Stimulated activated CD8-positive, alpha-beta memory T cell treated with anti-CD3 and anti-CD28 coated beads, Interleukin-7, amount 100 ng/mL, for 1 hour (primary cell): ENCODE results near the gene CCDC175.

Experiments
- DNase-seq, 2 donors: peaks; one replicate each; pipeline ENCODE4 v3.0.0-alpha.2; 2020; ENCODE audit warnings: low read depth in 2 of 2

The CCDC175 gene

DNA sequence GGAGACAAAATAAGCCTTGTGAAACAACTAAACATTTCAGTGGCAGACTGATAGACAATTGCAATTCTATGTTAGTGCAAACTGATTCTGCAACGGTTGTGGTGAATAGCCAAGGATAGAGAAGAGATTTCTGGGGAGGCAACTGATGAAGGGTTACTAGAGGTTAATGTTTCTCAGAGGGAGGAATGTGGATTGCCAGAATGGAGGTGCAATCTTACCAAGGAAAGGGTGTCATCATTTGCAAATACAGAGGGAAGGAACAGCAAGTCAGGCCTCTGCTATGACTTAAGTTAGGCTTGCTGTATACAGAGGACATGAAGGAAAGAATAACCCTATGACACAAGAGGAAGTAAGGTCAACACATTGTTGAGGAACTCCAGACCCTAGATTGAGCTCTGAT, 35.8 kb downstream of the CCDC175 start:
- DNase-seq = no peak

DNA sequence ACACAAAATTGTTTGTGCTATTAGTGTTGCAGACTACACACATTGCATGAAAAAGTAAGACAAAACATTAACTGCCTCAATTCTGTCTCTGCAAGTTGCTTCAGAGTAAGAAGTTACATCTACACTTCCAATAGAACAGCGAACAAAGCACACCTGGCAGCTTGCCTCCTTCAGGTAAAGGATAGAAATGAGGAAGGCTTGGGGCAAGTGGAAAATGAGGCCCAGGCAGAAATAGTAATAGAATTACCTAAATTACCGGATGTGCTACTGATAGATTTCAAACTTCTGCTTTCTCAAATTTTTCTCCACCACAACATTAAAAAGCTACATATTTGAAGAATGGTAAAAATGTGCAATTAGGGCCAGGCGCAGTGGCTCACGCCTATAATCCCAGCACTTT, 37.7 kb downstream of the CCDC175 start:
- DNase-seq = no peak

DNA sequence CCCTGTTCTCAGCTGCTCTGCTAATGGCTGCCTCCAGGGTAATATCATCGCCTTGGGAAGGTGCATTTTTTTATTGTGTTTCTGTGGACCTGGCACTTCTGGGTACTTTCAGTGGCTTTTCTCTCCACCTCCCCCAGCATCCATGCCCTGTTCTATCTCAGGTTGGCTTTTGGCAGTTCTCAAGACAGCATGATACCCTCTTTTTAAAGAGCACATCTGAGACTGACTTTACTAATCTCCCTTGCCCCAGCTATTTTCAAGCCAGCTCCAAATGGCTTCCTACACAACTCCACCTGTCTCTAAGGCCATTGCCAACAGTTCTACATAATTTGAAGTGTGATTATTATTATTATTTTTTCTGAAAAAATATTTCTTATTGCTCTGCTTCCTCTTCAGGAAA, 39.1 kb downstream of the CCDC175 start:
- DNase-seq = no peak

DNA sequence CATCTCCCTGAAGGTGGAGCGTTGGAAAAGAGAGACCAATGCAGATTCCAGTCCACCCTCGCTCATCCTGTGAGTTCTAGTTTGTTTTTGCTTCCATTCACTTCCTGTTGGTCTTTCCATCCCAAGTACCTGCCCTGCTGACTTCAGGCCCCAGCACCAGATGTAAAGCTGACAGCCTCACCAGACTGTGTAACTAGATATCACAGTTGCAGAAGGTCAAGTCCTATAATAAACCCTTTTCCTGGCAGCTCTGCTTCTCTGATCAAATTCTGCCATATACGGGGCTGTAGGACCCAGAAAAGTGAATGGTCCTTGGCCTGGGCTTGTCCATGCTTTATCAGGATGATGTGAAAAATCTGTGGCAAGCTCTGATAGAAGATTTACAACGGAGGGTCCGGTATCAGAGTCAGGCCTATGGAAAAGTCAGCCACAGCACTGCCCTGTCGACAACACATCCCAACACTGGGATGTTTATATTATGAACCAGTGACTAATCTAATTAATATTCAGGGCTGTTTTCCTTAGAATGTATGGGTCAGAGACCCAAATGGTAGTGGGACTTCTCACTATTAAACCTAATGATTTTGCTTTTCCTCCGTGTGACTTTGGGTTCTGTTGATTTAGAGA, 42.1 kb downstream of the CCDC175 start:
- DNase-seq = no peak

DNA sequence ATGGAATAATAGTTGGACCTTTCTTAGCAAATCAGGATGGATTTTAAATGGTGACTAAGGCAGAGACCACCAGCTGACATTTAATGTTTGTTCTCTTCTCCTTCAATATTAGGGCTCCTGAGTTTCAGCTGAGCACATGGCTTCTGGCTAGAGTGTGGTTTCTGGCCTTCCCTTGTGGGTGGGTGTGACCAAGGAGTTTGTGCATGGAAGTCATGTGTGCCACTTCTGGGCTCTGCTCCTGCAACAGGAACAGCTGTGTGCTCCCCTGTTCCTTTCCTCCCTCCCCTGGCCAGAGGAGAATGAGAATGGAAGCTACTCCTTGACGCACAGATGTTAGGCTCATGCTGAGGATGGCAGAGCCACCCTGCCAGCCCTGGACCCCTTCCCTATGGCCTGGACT, 44.2 kb downstream of the CCDC175 start:
- no peak for DNase-seq

DNA sequence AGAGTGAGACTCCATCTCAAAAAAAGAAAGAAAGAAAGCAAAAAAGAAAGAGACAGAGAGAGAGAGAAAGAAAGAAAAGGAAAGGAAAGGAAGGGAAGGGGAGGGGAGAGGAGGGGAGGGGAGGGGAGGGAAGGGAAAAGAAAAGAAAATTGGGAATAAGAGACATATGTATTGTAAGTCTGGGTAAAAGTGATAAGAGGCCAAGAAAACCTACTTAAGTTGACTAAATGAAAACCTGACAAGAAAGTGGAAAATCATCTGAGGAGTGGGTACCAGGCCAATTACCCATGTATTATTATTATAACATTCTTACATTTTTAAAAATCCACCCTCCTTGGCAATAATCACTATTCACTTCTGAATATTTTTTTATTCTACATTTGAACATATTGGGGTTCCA, 46.3 kb downstream of the CCDC175 start:
- no peak for DNase-seq

DNA sequence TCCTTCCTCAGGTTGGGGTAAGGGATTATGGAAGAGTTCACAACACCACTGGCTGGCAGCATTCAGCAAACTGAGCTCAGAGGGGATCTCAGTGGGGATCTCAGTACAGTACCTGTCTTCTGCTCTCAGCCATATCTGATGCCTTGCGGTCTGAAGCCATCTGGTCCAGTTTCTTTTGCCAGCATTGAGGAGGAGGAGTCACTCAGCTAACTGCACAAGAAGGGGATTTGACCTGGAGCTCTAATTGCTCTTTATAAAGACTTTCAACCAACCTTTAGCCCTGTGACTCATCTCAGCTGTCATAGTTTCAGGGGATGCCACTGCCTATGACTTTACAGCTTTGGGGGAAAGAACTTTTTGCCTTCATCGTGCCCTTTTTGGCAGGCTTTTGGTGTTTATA, 47.4 kb downstream of the CCDC175 start:
- DNase-seq = no peak

DNA sequence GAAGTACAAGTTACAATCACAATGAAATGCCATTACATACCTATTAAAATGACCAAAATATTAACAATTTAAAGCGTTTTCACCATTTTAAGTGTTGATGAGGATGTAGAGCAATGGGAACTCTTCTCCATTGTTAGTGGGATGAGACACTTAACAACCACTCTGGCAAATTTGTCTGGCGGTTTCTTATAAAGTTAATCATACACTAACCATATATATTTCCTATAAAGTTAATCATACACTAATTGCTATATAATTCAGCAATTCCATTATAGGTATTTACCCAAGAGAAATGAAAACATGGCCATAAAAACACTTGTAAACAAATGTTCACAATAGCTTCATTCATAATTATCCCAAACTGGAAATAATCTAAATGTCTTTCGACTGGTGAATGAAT, 56.4 kb downstream of the CCDC175 start:
- DNase-seq = no peak

DNA sequence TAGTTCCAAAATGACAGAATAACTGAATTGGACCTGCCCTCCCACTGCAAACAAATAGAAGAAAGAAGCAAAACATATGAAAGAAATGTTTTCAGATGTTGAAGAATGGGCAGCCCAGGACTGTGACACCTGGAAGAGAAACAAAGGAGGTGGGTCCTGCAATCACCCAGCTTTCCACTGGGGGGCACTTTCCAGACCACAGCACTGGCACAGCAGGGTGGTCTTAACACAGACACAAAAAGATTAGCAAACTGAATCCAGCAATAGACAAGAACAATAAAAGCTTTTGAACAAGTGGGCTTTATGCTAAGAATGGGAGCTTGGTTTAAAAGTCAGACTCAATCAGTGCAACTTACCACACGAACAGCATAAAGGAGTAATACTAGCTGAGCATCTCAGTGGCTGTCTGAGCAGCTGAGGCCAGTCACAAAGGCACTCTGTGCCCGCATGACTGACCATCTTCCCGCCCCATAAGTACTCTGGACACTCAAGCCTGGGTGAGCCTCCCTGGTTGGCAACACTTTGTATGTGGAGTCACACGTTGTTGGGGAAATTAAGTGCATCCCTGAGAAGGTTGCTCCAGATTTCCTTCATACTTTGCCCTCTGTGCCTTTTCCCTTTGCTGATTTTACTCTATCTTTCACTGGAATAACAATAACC, 64.6 kb downstream of the CCDC175 start:
- no peak for DNase-seq

DNA sequence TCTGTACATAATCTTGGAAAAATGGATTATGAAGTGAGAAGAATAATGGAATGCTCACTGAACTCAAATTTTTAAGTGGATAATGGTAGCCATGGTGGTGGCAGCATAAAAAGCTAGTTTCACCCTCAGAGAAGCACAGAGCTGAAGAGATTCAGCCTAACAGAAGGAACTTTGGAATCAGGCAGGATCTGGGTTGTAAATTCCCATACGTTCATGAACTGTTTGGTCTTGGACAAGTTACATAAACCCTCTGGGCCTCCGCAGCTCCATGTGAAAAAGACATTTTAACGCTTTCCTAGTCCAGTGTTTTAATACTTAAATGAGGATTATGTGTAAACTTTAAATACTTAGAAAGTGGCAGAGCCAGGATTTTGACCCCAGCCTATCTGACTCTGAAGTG, 65.6 kb downstream of the CCDC175 start:
- no peak for DNase-seq

DNA sequence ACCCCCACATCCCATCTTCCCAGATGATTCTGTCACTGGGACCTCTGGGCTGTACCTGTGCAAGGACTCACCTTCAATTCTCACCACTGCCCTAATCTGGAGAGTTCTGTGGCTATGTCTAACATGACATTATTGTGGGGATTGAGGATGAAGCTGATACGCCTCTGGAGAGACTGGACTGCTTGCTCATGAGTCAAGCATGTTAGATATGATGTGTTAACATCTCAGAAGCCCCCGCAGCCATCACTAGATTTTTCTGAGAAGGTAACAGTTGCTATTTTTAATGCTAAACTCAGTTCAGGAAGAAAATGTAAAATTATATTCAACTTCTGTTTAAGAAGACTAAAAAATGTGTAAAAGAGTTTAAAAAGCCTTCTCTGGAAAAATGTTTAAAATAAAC, 66.6 kb downstream of the CCDC175 start:
- DNase-seq = no peak

DNA sequence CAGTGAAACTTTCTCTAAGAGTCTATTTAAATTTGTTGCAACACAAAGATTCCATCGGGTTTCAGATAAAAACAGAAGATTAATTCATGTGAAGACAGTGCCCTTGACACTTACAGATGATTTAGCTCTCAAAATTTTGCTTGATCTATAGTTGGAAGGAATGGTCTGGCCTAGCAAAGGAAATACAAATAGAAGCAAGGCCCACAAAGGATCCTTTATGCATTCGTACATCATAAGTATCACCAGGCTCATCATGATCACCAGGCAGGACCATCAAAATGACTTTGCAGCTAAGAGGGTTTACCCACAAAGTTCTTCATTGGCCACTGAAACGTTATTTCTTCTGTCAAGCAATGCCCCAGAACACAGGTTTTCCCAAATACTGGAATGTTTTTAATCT, 67.5 kb downstream of the CCDC175 start:
- DNase-seq = no peak

DNA sequence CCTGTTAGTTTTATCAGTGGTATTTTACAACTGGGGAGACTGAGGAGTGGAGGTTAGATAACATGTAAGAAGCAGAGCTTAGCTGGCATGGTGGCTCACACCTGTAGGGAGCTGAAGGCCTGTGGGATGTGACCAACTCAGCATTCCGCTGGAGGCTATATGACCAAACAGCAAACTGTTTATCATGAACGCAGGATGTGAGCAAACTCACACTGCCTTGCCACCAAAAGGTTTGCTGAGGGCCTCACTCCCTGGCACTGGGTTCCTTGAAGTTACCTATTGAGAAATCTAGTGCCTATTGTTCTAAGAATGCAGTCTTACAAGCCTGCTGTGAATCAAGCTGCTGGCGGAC, 68.9 kb downstream of the CCDC175 start:
- DNase-seq = no peak

DNA sequence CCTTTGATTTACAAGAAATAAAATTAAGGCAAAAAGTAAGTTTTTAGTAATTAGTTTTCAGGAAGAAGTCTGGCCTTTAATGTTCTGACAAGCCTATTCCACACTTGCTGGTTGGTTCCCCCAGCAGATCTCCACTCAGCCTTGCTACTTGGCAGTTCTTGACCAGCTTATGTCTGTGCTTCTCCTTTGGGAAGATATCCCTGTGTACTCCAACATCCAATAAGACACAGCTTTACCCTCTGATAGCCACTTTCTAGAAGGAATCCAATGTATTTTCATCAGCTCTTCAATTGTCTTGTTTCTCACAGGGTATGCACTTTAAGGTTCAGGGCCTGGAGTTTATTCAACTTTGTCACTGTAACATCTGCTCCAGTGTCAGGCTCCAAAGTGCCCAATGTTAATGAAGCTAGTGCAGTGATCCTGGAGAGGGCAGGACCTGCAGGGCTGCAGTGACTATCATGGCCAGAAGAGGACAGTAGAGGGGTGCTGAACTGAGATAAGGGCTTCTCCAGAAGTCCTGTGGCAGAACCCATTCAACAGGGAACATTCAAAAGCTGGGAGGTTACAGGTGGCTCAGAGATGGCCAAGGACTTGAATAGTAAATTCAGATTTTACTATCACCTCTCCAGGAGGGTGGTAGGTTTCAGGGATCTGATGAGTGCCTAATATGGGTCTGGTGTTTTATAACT, 69.4 kb downstream of the CCDC175 start:
- DNase-seq = peak in 1 of 2 donors; percentile 12

DNA sequence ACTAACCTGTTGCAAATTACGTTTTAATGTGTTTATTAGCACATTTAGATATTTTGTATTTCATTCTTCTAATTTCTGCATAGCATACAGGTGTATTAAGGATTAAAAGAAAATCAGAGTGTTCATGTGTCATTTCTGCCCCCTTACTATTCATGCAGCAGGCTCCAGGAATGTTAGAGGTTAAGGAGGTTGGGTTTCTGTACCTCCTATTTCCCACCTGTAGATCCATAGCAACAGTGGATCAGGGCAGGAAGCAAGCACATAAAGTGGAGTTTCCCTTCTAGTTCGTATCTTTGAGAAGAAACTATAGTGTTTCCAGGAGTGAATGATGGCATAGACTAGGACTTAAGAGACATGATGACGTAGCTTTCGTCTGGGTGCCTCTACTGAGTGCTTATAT, 73.4 kb downstream of the CCDC175 start:
- no peak for DNase-seq

DNA sequence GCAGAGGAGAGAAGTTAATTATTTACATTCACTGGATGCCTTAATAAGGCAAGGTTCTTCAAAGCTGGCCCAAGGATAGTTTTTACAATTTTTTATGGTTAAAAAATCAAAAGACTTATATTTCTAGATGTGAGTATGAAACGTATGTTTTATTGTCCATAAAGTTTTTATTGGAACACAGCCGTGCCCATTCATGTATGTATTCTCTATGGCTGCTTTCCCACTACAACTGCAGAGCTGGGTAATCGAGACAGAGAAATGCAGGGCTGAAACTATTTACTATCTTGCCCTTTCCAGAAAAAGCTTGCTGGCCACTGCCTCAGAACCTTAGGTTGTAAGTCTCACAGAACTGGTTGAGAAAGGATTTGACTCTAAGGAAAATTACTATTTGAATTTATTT, 75.9 kb downstream of the CCDC175 start:
- DNase-seq = no peak

DNA sequence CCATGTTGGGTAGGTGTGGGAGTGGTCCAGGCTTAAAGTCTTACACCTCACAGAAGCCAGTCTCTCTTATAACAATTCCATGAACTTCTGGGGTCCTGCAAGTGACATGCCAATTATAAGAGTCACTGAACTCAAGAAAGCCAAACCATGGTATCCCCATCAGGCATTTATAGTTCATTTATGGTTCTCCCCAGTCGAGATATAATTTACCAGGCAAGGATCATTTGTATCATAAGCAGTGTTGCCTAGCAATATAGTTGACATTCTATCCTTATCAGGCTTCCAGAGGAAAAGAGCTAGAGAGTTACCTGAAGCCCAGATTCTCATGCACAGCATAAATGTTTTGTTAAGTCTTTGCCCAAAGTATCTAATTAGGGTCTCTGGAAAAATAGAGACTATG, 84.2 kb downstream of the CCDC175 start:
- DNase-seq = no peak

DNA sequence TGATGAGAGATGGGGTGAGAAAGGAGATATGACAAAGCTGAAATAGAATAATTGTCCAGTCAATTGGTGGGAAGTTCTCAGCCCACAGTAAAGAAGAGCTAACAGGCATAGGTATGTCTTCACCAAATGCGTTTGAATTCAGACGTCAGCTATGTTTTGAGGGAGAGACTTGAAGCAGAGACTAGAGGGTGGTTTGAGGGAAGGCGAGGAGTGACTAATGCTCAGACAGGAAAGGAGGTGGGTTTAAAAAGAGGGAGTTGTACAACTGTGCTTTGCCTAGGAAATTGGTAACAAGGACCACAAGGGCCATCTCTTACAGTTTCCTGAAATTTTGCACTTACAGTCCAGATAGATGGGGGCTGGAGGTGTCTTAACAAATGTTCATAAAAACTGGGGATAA, 85.9 kb downstream of the CCDC175 start:
- DNase-seq = no peak

DNA sequence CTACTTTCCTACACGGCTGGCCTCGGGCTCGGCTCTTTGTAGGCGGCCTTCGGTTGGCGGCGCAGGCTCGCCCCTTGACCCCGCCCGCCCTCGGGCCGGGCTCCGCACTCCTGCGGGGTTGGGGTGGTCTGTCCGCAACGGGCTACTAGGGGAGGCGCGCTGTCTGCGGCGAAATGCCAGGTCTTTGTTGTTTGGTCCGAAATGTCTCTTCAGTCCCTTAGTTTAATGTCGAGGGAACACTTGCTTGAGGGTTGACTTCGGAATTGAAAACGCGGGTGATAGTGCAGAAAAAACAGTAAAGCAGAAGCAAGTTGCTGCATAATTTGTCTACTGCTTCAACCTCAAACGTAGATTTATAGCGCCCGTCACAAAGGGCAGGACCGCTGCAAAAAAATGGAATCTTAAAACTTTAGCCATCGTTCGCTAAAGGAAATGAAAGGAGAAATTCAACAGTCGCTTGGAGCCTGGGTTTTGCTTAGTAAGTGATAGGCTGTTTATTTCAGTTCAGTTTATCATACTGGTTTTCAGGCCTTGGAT, 91.9 kb downstream of the CCDC175 start:
- DNase-seq = no peak

DNA sequence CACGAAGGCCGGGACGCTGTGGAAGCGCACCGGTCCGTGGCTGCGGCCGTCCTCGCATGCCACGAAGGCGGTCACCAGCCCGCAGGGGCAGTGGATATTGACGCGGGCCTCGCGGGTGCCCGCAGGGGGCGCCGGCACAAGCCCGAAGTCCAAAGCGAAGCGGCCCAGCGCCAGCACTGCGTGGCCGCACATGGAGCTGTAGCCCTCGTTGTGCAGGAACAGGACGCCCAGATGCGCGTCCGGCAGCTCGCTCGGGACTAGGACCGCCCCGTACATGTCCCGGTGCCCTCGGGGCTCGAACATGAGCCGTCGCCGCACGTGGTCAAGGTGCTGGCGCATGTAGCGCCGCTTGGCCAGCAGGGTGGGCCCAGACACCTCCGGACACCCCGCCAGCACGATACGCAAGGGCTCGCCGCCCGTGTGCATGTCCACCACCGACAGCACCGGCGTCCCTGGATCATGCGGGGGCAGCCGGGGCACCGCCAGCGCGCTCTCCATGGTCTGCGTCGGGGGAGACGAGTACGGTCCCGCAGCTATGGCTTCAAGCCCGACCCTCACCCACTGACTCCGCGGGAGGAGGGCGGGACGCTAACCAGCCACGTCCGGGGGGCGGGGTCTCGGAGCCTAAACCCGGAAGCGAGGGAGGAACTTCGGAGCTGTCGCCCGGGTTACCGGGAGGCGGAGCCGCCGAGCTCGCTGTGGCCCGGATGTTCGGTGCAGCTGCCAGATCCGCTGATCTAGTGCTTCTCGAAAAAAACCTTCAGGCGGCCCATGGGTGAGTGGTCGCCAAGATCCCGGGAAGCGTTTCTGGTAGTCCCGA, 92.6 kb downstream of the CCDC175 start, which contains the start of the genes JKAMP and L3HYPDH:
Gene JKAMP (plus strand): TSS at position 699 of the 820 bp plus-strand sequence. CDS start 73 bp downstream, at position 772.
Gene L3HYPDH (minus strand): TSS at position 590 of the 820 bp plus-strand sequence. CDS start 92 bp downstream, at position 498.
- peak; percentile 93 to 97 for DNase-seq

DNA sequence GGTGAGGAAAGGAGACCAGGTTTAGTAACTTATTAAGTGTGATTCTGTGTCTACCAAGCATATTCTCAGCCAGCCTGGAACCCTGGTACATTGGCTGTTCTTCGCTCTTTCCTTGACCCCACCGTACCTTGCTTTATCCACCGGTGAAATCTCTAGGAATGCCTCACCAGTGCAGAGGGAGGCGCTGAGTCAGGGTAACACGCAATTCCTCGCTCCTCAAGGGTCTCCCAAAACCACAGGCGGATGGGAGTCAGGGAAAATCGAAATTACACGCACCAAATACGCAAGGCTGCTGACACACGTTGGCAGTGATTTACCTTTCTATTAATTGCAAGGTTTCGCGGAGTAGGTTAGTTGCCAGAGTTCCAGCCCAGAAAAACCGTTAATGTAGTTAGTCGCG, 93.2 kb downstream of the CCDC175 start:
- DNase-seq = no peak
